ENCODE data around the gene CIRBP. TPM values are rescaled to one million over a fixed set of nuclear protein-coding genes. Genes with fewer than 3 reads are reported as not detected.

CIRBP gene
- polyA plus RNA-seq, 3 donors = 737 to 892 (median 800) TPM

DNA sequence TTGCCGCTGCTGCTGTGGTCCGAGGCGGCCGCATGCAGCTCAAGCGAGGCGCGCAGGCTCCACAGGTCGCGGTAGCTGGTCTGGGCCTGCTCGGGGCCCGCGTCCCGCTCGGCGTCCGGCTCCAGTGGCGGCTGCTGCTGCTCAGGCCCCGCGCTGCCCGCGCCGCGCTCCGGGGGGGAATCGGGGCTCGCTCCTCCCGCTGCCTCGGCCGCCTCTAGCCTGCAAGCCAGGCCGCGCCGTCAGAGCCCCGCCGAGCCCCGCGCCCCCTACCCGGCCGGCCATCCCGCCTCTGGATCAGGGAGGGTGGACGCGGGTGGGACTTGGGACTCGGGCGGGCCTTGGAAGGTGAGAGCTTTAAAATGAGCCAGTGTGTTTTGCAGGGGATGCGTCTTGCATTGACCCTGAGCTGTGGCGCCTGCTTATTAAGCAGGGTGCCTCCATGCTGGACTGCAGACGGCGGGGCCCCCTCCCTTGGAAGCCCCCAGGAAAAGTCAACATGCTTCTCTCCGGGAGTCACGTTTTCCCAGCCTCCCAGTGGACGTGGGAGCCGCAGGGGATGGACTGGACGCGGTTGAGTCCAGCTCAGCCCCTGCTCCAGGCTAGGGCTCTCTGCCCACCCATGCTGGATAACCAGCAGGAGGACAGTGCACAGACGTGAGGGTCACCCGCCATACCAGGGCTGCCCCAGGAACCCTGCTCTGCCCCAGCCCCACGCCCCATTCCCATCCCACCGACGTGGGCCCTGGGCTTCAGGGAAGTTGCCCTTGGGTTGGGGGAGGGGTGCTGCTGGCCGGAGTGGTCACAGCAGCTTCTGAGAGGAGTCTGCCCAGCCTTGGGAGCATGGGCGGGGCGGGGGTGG lies 39.0 kb upstream of the CIRBP start:
- DNase-seq (ENCODE audit: low read depth in 3 of 3, low spot score in 2 of 3) = no peak

DNA sequence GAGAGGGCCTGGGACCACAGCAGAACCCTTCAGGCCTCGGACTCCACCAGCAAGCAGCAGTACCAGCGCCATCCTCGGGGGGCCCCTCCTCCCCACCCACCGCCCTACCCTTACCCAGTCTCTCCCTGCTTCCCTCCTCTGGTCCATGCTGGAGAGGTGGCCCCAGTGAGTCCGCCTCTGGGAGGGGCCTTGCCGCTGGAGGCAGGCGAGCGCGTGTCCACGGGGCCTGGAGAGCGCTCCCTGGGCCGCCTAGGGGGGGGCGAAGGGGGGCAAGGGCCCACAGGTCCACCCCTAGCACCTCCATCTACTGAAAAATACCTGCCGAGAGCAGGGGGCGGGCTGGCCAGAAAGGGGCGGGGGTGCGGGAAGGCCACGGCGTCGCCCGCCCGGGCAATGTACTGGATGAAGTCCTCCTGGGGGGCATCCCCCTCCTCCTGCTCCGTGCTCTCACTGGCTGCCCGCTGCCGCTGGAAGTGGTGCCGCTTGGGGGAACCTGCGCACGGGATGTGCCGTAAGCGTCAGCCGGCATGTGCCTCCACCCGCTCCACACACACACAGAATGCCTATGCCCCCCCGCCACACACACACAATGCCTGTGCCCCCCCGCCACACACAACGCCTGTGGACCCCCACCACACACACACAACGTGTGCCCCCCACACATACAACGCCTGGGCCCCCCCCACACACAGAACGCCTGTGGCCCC lies 38.2 kb upstream of the CIRBP start:
- DNase-seq (ENCODE audit: low read depth in 3 of 3, low spot score in 2 of 3) = no peak

DNA sequence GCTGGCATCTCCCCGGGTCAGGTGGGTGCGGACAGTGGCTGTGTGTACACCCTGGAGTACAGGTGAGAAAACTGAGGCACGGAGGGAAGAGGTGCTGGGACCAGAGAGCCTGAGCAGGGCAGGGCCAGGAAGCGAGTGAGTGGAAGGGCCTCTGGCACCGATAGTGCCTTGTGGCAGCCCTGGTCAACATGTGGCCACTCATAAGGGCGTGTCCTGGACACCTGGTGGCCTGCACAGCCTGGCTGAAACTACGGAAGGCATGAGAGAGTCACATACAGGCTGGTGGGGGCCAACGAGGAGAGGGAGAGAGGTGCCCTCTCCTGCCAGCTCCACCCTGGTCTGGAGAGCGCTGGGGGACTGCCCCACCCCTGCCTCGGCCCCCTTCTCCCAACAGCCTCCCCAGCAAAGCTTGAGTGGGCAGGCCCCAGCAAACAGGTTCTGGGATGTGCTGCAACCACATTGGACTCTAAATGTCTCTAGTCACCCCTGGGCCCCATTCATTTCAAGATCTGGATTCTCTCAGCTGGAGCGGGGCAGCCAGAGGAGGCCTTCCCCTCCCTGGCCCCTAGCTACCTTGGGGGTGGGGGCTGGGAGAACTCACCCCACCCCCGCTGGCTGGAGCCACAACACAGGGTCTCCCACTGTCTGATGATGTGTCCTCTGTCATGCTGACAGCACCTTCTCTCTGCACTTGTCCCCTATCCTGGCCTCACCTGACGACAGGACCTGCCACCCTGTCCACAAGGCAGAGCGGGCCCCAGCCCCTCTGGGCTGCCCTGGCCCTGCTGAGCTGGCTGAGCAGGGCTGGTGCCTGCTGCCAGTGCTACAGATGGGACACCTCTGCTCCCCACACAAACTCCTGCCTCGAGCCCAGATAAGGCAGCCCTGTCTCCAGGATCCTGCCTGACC lies 37.1 kb upstream of the CIRBP start:
- DNase-seq (ENCODE audit: low read depth in 3 of 3, low spot score in 2 of 3) = no peak

DNA sequence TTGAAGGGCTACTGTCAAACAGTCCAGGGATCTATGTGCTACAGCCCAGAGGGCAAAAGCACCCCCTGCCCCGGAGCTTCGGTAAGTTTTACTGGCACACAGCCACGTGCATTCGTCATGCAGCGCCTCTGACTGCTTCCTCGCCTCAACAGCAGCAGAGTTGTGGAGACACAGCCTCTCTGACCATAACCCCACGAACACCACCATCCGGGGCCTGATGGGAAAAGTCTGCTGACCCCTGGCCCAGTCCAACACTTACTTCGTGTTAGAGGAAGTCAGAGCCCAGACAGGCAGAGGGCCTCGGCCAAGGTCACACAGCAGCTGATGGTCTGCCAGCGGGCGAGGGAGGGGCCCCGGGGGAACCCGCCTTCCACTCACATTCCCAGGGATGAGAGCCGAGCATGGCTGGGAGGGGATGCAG lies 36.5 kb upstream of the CIRBP start:
- no peak for DNase-seq (ENCODE audit: low read depth in 3 of 3, low spot score in 2 of 3)

DNA sequence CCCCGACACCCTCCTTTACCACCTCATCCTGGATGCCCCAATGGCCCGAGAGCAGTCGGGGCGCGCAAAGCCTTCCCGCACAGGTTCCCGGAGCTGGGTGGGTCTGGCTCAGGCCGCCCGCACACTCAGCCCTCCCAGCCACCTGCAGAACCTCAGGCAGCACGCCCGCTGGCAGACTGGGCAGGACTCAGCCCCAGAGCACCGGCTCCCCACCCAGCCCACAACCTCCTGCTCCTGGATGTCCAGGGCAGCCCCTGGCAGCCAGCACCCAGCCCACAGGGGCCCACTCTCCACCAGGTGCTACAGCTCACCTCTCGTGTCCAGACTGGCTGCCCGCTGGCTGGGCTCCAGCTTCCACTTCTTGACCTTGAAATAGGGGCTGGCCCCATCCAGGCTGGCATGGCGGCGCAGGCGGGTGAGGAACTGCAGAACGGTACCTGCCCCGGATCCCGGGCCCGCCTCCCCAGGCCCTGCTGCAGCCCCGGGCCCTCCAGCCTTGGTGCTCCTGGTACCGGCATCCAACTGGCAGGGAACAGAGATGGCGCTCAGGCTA lies 35.9 kb upstream of the CIRBP start:
- DNase-seq (ENCODE audit: low read depth in 3 of 3, low spot score in 2 of 3) = no peak

DNA sequence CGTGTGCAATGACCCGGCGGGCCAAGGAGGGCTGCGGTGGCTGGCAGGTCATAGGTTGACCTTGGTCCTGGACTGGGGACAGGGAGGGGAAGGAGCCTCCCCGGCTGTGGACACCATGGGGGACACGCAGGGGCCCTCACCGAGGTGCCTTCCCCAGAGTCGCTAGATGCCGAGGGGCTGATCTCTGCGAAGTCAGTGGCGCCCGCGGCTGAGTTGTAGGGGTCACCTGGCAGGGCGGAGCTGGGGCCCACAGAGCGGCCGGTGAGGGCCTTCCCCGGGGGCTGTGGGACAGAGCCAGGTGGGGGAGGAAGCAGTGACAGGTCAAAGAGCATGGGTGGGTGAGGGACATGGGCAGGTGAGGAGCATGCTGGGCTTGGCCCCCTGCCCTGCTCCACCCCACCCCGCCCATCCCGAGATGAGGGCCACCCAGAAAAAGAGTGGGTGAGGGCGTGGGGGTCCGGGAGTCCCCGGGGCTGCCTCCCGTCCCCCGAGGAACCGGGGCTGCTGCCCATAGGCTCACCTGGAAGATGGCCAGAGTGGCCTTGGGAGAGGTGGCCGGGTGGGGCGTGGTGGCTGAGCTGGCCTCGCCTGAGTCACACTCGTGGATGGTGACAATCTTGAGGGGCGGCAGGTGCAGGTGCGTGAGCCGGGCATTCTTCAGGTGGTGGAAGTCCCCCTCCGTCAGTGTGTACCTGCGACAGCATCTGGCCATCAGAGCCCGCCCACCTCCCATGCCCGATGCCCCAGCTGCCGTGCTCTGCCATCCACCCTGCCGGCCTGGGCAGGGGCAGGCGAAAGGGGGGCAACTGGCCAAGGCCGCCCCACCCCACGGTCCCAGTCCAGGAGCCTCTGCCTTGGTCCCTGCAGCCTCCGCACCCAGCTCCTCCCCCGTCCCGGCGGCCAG lies 34.8 kb upstream of the CIRBP start:
- no peak for DNase-seq (ENCODE audit: low read depth in 3 of 3, low spot score in 2 of 3)

DNA sequence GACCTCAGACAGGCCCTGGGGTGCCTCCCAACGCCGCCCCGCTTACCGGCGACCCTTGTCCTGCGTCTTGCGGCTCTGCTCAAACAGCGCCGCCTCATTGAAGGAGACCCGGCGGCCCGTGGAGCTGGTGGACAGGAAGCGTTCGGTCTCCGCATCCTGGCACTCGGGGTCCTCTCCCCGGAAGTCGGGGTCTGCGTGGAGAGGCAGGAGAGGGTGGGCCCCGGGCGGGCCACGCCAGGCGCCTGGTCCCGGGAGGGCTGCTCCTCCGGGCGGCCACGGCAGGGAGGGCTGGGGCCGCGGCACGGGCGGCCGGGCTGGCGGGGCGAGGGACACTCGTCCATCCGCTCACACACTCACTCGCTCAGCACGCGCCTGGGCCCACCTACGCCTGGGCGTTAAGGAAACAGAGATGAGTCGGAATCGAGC lies 34.2 kb upstream of the CIRBP start:
- DNase-seq (ENCODE audit: low read depth in 3 of 3, low spot score in 2 of 3) = no peak

DNA sequence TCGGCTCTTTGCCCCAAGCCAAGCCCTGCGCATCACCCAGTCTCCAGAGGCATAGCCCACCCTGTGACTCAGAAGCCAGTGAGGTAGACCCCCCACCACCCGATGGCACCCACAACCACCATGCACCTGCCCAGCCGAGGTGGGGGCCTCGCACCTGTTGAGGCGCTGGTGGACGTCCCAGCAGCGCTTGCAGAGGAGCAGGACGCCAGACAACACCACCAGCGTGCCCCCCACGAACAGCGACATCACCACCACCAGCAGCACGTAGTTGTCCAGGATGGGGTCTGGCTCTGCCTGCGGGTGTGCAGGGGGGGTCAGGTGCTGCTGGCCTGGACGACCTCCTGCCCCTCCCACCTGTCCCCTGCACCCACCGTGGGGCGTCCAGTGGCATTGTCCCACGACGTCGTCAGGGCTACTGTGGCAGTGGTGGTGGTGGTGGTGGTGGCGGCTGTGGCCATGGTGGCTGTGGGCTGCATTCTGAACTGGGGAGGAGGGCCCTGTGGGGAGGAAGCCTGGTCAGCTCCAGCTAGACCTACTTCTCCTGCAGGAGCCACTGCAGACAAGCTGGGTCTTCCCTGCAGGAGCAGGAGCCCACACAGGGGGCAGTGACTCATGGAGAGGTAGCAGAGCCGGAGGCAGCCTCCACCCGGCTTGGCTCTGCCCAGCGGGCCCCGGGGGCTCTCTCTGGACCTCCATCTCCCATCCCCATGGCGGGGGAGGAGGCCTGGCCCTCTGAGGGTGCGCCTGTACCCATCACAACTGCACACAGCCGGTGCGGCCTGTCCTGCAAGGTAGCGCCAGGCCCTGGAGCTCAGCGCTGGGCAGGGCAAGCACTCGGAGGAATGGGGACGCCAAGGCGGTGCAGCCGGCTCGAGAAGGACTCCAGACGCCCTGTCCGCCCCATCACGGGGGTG lies 33.2 kb upstream of the CIRBP start:
- DNase-seq (ENCODE audit: low read depth in 3 of 3, low spot score in 2 of 3) = no peak

DNA sequence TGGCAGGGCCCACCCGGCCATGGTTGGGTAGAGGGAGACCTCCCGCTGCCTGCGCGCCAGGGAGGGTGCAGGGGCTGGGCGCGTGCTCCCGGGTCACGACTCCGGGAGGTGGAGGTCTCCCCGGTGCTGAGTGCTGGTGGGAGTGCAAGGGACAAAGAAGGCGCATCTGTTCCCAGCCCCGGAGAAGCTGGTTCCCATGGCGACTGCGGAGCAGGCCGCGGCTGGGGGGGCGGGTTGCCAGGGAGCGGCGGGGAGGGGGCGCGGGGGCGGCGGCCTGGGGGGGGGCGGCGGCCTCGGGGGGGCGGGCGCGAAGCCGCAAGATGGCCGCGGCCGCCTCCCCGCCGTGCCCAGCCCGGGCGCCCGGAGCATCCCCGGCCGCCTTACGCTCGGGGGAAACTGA lies 32.6 kb upstream of the CIRBP start:
- DNase-seq (ENCODE audit: low read depth in 3 of 3, low spot score in 2 of 3) = no peak

DNA sequence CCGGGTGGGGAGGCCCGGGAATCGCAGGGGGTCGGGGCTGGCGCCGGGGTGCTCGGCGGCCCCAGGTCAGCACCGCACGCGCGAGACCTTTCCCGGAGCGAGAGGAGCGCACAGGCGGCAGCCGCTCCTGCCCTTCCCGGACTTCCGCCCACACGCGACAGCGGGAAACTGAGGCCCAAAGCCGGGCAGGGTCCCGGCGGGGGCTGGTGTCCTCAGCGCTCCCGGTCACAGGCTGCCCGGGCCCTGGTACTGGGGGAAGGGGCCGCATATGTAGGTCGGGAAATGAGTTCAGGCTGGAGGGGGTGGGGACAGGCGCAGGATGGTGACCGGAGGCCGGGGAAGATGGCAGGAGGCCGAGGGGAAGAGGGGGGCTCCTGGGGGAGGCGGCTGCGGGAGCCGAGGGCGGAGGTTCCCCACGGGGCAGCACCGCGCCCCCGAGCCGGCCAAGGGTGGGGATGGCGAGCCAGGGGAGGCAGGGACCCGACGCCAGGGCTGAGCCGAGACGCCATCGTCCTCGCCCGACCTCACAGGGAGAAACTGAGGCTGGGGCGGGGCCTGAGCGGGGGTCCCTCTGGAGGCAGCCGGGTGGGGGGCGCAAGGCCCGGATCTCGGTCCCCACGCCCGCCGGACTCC lies 32.0 kb upstream of the CIRBP start:
- DNase-seq (ENCODE audit: low read depth in 3 of 3, low spot score in 2 of 3) = no peak

DNA sequence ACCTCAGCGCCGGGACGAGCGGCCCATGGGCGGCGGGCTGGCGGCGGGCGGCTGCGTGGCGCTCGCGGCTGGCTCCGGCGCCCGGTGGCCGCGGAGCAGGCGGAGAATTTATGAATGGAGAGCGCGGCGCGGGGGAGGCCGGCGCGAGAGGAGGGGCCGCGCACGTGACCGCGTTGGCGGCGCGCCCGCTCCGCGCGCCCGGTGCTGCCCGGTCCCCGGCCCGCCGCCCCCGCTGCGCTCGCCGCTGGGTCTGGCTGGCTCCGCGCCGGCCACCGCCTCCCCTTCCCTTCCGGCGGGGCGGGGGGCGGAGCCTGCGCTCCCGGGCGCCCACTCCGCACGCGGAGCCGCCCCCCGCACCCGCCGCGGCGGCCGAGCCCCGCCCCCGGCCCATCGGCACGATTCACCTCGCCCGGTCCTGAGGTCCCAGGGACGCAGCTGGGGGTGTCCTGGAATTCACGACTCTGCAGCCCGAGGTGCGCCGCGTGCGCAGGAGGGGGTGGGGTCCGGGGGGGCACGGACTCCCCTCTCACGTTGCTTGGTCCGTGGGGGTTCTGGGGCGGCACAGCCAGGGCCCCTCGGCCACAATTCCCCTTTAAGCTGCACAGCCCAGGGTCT lies 31.3 kb upstream of the CIRBP start, which contains the start of gene CBARP:
Gene CBARP (minus strand): TSS at position 252 of the 615 bp plus-strand sequence. CDS start 1,905 bp downstream, outside the sequence.
- no peak for DNase-seq (ENCODE audit: low read depth in 3 of 3, low spot score in 2 of 3)

DNA sequence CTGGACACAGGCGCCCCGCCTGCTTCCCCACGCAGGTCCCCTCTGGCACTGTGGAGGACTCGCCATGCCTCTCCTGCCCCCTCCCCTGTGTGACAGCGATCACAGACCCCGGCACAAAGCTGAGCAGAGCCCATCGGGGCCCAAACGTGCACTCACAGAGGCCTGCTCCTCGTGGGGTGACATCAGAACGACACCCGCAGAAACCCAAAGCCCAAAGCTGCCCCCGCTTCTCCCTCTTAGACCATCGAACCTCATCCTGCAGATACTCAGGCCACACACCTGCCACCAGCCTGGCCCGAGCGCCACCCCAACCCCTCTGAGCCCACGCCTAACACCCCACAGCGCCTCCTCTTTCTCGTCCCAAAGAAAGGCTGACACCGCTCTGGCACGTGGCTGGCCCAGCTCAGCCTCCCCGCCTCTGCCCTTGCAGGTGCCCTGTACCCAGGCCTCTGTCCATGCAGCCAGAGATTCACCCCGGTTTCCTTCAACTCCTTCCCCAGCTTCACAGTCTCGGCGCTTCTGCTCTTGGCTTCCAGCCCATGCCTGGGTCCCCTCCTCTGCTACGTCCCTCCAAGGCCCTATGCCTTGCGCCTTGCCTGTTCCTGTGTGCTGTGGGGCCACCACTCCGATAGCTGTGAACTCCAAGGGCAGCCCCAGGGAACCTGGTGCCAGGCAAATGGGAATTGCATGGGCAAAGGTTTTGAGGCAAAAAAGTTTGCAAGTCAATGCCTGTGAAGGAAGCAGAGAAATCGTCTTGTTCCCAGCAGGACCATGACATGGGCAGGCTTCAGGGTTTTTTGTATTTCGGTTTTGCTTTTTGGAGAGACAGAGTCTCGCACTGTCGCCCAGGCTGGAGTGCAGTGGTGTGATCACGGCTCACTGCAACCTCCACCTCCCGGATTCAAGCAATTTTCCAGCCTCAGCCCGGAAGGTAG lies 30.5 kb upstream of the CIRBP start:
- DNase-seq (ENCODE audit: low read depth in 3 of 3, low spot score in 2 of 3) = no peak

DNA sequence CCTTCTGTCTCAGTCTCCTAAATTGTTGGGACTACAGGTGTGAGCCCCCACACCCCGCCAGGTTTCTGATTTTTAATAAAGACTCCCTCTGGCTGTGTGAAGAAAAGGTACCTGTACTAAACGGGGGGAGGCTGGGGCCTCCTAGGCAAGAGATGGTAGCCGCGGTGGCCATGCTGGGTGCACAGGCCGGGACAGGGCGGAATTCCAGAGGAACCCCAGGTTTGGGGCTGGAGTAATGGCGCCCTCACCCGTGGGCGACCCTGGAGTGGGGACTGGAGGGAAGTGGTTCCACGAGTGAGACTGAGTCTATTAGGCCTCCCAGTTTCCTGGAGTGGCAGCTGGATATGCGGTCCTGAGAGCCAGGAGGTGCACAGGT lies 29.7 kb upstream of the CIRBP start:
- DNase-seq (ENCODE audit: low read depth in 3 of 3, low spot score in 2 of 3) = no peak

DNA sequence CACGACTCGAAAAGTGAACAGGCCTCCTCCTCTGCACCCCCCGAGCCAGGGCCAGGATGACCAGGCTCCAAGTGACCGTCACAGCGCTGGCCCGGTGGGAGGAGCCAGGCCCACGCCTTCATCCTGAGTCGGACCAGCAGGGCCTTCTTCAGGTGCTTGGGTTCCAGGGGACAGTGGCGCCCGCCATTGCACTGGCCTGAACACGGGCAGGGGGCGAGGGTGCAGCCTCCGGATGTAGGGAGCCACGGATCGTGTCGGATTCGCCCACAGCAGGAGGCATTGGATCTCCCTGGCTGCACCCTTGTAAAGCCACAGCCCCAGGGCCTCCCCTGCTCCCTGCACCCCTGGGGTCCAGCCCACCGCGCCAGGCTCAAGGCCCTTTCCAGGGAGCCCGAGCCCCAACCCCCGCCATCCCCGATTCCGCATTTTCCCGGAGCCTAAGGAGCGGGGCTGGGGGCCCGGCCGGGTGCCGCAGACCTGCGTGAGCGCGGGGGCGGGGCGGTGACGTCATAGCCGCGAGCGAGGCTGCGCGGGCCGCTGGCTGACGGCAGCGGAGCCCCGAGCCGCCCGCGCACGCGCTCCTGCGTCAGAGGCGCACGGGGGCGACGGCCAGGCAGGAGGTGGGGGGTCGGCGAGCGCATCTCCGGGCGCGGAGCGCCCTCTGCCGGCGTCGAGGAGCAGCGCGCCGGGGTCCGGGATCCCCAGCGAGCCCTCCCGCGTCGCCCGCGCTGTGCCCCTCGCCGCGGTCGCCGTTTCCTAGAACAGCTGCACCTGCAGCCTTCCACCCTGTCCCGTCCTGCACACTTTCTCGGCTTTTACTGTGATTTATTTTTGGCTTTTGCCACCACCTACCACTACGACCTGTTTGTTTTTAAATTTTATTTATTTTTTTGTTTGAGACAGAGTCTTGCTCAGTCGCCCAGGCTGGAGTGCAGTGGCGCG lies 29.1 kb upstream of the CIRBP start:
- peak in 1 of 3 donors; percentile 78 for DNase-seq (ENCODE audit: low read depth in 3 of 3, low spot score in 2 of 3)

DNA sequence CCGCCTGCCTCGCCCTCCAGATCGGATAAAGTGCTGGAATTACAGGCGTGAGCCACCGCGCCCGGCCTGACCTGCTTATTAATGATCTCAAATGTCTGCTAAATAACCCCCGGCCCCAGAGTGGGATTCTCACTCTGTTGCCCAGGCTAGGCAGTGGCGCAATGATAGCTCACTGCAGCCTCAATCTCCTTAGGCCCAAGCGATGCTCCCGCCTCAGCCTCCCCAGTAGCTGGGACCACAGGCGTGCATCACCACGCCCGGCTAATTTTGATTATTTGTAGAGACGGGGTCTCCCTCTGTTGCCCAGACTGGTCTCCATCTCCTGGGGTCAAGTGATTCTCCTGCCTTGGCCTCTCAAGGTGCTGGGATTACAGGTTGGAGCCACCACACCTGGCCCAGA lies 28.2 kb upstream of the CIRBP start:
- no peak for DNase-seq (ENCODE audit: low read depth in 3 of 3, low spot score in 2 of 3)

All from right renal cortex interstitium (tissue), 3 donors.